H1 (cell line): Measurements from ENCODE around the gene PPP1R3E. TPM values are rescaled to one million over a fixed set of nuclear protein-coding genes. Genes with fewer than 3 reads are reported as not detected.

Experiments
- BACH1 ChIP-seq: IDR thresholded peaks from 2 replicates; pipeline ENCODE4 v1.6.1; 2012; ENCODE audit warnings: low read length, improper control_type of control experiment
- CBX8 ChIP-seq: fragments of 300-800, 300-1000 bp; sonication (generic); IDR thresholded peaks from 2 replicates; pipeline ENCODE4 v1.7.1; 2016; ENCODE audit warnings: low read depth, low read length, borderline replicate concordance
- CEBPB ChIP-seq: IDR thresholded peaks from 2 replicates; pipeline ENCODE4 v1.6.1; 2012; ENCODE audit warnings: low read depth, low read length
- CHD2 ChIP-seq: IDR thresholded peaks from 2 replicates; pipeline ENCODE4 v1.6.1; 2012; ENCODE audit warnings: low read length, improper control_type of control experiment
- EP300 ChIP-seq, 2 experiments: IDR thresholded peaks; 1 replicate in 1 of 2; 2 replicates in 1 of 2; pipeline ENCODE4 v1.6.1; 2011 to 2012; ENCODE audit warnings: low read depth in 2 of 2, low read length in 2 of 2, mild to moderate bottlenecking in 2 of 2, borderline replicate concordance in 1 of 2, inconsistent platforms in 1 of 2, moderate library complexity in 1 of 2
- KDM4A ChIP-seq: IDR thresholded peaks from one replicate; pipeline ENCODE4 v1.7.1; 2012; ENCODE audit warnings: low read depth, mild to moderate bottlenecking, moderate library complexity, low read length, inconsistent platforms; ENCODE audit not compliant: severe bottlenecking
- MAX ChIP-seq: IDR thresholded peaks from 2 replicates; pipeline ENCODE4 v1.6.1; 2012; ENCODE audit warnings: inconsistent platforms
- PHF8 ChIP-seq: fragments of 200-600 bp; sonication (generic); conservative IDR thresholded peaks from 2 replicates; pipeline ENCODE4 v1.7.1; 2012; ENCODE audit warnings: low read depth, mild to moderate bottlenecking, inconsistent platforms, low read length, moderate library complexity
- POLR2AphosphoS5 ChIP-seq: IDR thresholded peaks from 2 replicates; pipeline ENCODE4 v1.6.1; 2011; ENCODE audit warnings: low read depth, low read length
- POU5F1 ChIP-seq: IDR thresholded peaks from 2 replicates; pipeline ENCODE4 v1.6.1; 2011; ENCODE audit warnings: low read depth, mild to moderate bottlenecking, low read length, moderate library complexity
- SP1 ChIP-seq: IDR thresholded peaks from 2 replicates; pipeline ENCODE4 v1.6.1; 2011; ENCODE audit warnings: low read depth, low read length
- polyA plus RNA-seq, 7 experiments: library from polyadenylated mRNA; depleted of rRNA in 3 of 7; stranded (reverse) in 5 of 7; unstranded in 2 of 7; fragments of >200 nt in 5 of 7; fragments of 200-250 nt in 2 of 7; gene quantifications; 1 replicate in 5 of 7; 2 replicates in 1 of 7; 4 replicates in 1 of 7; pipeline versions ENCODE4 v1.2.1 to v1.2.3, GENCODE V29; 2011 to 2013; ENCODE audit warnings: missing spikeins in 2 of 7, mixed read lengths in 2 of 7
- total RNA-seq: library from RNA; stranded (reverse); fragmentation: NEBNext Ultra II Directional; extraction: Animal tissue kit (Norgen Biotek cat#: 25700); gene quantifications from 2 replicates; pipeline ENCODE4 v1.2.1, GENCODE V29; 2021

Gene PPP1R3E
- total and polyA plus RNA-seq, 2 of the 8 experiments (the other 6 are each of a cell fraction or from before 2014, with no cell fraction given) = 4.4 to 4.7 TPM

- TF ChIP-seq MAX (peak; percentile 70), POU5F1 (no peak), PHF8 (peak; percentile 62; the same call in 1 of the 2 replicates), CHD2 (peak; percentile 94), EP300 (IDR thresholded peaks at IDR 0.05; ENCODE audit: borderline replicate concordance in 1 of 2, low read depth in 2 of 2, low read length in 2 of 2) (no peak), BACH1 (peak; percentile 72), SP1 (peak; percentile 99), KDM4A (no peak), POLR2AphosphoS5 (peak; percentile 78; the same call in 1 of the 2 replicates), CEBPB (0 out of 2 replicates have a peak, but pooled peaks have one; percentile 34), CBX8 (no peak)
Measured at GRCh38 chr14:23320584-23321571, 18.2 kb upstream of the PPP1R3E start, which contains the start of gene PABPN1 (continued).
